Renal cortical epithelial cell (primary cell): ENCODE data around the gene MPND. TPM values are rescaled to one million over a fixed set of nuclear protein-coding genes. Genes with fewer than 3 reads are reported as not detected.
A peak's percentile ranks its signal among the peaks of the same experiment; 100 is the strongest.
"Not testable (repeated sequence)": the region's sequence is repeated elsewhere in the genome, so short reads cannot be mapped to it uniquely, and the experiment has no call there.

Experiments
- DNase-seq: peaks from one replicate; pipeline ENCODE4 v3.0.0-alpha.2; 2011; ENCODE audit warnings: low read depth
- total RNA-seq: library from RNA; depleted of rRNA; stranded (reverse); fragments of >200 nt; gene quantifications from 2 replicates; pipeline ENCODE4 v1.2.3, GENCODE V29; 2014

MPND gene
- total RNA-seq, 1 donor from 2014 or later, result 7.2 TPM

DNA sequence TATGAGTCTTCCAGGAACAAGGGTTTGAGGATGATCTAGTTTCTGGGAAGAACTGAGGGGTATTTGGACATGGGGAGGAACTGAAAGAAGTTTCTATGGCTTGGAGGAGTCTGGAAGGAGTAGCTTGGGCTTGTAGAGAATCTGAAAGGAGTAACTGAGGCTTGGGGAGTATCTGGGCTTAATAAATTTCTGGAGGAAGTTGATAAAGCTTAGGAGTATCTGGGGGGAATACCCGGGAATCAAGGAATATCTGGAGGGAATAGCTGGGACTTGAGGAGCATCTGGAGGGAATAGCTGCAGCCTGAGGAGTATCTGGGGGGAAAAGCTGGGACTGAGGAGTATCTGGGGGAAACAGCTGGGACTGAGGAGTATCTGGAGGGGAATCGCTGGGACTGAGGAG lies 22.9 kb upstream of the MPND start:
- no peak for DNase-seq

DNA sequence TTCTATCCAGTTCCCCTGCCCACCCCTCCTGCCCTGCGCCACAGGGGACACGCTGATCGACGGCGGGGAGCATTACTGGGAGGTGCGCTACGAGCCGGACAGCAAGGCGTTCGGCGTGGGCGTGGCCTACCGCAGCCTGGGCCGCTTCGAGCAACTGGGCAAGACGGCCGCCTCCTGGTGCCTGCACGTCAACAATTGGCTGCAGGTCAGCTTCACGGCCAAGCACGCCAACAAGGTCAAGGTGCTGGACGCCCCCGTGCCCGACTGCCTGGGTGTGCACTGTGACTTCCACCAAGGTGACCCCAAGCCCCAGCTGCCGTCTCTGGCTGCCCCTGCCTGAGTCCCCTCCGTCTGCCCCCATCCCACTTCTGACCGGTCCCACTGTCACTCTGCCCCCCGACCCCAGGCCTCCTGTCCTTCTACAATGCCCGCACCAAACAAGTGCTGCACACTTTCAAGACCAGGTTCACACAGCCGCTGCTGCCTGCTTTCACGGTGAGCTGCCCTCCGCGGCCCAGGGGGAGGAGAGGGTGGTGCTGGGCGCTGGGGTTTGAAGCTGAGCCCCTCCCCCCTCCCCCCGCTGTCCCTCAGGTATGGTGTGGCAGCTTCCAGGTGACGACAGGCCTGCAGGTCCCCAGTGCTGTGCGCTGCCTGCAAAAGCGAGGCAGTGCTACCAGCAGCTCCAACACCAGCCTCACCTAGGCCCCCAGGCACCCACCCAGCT lies 20.3 kb upstream of the MPND start:
- no peak for DNase-seq

DNA sequence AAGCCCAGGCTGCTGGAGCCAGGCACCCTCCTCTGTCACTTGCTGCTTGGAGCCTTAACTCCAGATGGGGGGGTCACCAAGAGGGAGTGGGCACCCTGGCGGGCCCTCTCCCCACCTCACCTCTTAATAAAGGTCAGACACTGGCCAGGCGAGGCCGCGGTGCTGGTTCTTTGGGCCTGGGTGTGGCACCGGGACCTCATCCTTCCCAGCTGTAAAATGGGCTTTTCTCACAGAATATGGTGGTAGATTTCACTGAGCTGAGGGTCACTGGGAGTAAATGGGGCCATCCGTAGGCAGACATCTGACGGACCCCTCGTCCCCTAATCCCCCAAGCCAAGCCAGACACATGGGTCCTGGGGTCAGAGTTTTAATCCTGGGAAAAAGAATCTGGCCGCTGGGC lies 19.7 kb upstream of the MPND start:
- no peak for DNase-seq

DNA sequence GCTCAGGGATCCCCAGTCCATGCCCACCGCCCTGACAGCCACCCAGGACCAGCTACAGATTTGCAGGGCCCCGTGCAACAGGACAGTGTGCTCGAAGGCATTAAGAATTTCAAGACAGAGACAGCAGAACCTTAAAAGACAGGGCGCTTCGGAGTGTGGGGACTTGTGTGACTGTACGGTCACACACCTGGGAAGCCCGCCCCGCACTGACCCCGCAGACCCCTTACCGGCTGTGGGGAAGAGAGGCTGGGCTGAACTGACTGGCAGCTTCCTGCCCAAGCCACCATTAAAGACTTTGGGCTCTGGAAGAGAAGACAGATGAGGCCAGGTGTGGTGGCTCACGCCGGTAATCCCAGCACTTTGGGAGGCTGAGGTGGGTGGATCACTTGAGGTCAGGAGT lies 19.1 kb upstream of the MPND start:
- no peak for DNase-seq

DNA sequence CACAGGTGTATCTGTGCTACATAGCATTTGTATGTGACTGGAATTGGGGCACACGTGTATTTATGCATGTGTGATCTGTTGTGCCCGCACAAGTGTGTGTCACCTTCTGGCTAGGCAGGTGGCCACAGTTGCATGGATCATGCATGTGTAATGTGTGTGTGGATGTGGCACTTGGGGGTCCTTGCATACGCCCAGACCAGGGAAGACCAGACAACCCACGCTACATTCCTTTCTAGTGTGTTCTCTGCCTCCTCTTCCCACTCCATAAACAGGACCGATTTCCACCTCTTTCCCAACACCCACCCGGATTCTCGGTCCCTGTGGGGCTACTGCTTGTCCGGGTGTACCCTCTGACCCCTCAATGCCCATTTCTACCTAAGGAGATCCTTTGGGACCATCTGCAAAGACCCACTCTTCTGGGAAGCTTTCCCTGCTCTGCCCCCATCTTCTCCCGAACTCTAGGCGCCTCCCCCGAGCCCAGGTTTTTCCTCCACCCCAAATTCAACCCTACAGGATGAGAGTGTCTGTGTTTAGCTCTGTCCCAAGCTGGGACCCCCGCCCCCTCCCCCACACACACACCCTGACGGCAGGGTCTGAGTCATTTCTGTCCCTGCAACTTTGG lies 17.0 kb upstream of the MPND start:
- no peak for DNase-seq

DNA sequence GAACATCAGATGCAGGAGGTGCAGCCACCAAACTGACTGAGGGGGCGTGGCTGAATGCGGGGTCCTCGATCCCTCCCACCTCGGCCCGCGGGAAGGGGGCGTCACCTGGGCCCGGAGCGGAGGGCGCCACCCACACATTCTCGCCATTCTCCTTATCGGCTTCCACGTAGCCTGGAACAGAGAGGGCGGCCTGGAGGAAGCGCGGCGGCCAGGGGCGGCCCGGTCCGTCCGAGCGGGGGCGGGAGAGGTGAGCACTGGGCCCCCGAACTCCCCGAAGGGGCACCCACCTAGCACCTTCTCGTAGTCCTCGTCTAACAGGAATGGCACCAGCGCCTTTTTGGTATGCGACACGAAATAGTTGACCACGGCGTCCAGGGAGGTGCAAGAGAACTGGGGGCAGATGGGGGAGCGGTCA lies 16.5 kb upstream of the MPND start:
- no peak for DNase-seq

DNA sequence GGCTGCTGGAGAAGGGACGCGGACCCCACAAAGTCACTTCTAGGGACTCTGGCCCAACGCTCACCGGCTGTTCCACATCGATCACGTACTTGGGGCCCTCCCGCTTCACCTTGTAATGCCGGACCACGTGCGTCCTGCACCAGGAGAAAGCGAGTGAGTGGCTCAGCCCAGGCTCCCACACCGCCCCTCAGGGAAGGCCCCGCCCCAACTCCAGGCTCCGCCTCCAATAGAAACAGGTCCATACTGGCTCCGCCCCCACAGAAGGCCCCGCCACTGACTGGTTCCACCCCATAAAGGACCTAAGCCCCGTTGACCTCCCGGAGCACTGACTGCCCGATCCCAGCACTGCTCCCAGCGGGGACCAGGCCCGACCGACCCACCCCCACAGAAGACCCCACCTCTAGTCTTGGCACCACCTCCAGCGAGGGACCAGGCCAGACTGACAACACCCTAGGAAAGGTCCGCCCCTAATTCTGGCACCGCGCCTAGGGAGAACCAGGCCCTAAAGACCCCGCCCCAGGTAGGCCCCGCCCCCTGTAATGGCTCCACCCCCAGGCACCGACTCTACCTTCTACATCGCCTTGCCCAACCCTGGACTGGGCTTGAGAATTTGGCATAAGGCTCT lies 16.0 kb upstream of the MPND start:
- peak; percentile 54 for DNase-seq

DNA sequence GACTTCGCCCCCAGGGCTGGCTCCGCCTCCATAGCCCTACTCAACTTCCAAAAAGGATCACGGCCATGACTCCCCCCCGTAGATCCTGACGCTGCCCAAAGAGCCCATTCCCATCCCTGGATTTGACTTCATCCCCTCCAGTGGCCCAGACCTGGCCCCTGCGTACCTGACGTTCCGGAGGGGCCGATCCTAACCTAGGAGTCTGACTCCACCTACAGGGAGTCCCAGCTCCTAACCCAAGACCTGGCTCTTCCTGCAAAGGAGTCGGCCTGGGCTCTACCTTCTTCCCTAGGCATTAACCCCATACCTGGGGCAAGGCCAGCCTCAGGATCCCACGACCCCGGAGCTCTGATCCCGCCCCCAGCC lies 15.5 kb upstream of the MPND start:
- DNase-seq, result no peak

DNA sequence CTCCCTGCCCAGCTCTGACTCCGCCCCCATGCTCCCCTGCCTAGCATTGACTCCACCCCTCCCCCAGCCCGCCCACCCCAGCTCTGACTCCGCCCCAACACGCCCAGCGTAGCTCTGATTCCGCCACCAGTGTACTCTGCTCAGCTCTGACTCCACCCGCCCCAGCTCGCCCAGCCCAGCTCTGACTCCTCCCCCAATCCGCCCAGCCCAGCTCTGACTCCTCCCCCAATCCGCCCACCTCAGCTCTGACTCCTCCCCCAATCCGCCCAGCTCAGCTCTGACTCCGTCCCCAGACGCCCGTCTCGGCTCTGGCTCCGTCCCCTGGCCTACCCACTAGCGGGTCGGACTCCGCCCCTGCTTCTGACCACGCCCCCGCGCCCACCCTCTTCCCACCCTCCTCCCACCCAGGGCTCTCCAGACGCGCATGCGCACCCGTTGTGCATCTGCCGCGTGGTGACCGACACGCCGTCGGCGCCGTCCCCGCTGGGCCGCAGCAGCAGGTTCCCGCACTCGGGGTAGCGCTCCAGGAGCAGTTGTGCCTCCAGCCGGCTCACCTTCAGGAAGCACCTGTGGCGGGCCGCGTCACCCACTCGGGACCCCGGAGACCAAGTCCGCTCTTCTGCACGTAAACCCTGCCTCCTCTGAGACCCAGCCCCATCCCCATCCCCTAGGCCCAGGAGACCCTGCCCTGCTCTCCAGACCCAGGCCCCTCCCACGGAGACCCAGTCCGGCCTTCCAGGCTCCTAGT lies 14.9 kb upstream of the MPND start:
- peak; percentile 77 for DNase-seq

DNA sequence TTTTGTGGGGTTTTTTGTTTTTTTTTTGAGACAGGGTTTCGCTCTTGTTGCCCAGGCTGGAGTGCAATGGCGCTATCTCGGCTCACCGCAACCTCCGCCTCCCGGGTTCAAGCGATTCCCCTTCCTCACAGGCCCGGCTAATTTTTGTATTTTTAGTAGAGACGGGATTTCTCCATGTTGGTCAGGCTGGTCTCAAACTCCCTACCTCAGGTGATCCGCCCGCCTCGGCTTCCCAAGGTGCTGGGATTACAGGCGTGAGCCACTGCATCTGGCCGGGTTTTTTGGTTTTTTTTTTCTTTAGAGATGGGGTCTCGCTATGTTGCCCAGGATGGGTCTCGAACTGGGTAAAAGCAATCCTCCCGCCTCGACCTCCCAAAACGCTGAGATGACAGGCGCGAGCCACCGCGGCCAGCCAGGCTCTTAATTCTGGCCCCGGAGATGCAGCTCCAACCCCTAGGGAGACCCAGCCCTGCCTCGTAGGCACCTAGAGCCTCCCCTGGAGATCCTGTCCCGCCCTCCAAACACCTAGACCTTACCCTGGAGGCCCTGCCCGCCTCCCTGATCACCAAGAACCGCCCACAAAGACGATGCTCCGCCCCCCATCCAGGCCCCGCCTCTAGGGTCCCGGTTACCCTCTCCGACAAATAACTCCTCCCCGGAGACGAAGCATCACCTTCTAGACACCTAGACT lies 14.2 kb upstream of the MPND start:
- DNase-seq, result not testable (repeated sequence)

DNA sequence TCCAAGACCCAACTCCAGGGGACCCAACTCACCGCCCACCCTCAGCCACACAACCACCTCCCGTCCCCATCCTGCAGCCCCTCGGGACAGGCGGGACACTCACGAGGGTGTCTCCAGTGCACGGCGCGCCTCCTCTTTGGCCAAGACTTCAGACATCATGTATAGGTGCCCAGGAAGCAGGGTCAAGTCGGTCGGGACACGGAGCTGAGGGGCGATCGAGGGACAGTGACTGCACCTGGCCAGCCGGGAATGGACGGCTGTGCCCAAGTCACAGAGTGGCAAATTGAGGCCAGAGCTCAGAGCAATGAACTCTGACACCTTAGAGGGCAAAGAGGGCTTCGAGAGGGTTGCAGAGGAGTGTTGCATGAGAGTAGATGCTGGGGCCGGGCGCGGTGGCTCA lies 13.5 kb upstream of the MPND start:
- DNase-seq, result no peak

DNA sequence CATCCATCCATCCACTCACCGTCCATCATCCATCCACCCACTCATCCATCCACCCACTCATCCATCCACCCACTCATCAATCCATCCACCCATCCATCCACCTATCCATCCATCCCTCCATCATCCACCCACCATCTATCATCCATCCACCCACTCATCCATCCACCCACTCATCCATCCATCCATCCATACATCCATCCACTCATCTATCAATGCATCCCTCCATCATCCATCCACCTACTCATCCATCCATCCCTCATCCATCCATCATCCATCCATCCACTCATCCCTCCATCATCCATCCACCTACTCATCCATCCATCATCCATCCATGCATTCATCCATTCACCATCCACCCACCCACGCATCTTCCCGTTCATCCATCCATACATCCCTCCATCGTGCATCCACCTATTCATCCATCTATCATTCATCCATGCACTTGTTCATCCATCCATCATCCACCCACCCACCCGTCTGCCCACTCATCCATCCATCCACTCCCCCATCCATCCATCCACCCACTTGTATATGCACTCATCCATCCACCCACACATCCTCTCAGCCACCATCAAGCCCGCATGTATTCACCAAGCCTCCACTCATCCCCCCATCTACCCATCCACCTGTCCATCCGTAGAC lies 8.3 kb upstream of the MPND start:
- no peak for DNase-seq

DNA sequence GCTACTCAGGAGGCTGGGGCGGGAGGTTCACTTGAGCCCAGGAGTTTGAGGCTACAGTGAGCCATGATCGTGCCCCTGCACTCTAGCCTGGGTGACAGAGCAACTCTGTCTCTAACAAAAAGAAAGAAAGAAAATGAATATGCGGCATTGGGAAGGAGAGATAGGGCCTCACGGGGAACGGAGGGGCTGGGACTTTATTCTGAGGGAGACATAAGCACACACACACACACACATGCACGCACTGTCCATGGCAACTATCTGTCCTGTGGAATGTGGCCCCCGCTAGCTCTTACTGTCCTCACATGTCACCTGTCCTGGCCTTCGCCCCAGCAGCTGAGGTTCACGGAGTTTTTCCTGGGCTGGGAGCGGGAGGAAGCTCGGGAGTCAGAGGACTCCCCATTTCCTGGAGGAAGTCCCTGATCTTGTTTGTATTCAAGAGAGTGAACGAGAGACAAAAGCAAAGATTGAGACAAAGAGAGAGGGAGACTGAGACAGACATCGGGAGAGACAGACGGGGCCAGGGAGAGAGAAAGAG lies 5.4 kb upstream of the MPND start:
- peak; percentile 5 for DNase-seq

DNA sequence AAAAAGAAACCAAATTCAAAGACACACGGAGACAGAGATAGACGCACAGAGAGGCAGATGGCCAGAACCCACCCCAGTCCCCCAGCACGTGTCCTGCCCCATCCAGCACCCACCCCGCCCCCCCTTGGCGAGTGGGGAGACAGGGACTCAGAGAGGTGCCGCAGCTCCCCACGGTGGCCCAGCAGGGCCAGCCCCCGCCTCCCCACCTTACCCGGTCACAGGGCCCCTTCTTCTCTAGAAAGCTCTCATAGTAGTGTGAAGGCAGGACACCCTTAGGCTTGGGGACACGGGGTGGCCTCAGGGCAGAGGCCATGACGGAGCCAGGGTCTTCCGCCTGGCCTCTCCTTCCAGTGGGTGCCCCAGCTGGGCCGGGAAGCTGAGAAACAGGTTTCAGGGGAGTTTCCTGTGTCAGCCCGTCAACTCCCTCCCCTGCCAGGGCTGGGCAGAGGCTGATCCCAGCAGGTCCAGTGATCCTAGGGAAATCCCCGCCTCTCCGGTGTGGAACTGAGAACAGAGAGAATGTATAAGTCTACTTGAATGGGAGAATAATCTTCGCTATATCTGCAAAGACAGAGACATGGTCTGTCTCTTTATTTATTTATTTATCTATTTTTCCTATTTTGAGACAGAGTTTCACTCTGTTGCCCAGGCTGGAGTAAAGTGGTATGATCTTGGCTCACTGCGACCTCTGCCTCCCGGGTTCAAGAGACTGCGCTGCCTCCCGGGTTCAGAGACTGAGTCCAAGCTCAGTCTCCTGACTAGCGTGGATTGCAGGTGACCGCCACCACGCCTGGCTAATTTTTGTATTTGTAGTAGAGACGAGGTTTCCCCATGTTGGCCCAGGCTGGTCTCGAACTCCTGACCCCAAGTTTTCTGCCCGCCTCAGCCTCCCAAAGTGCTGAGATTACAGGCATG lies 4.7 kb upstream of the MPND start, which contains the start of gene STAP2:
STAP2 (minus strand) TSS at position 387 of the 915 bp plus-strand sequence; CDS start at position 313, 74 bp downstream.
- peak; percentile 60 for DNase-seq

DNA sequence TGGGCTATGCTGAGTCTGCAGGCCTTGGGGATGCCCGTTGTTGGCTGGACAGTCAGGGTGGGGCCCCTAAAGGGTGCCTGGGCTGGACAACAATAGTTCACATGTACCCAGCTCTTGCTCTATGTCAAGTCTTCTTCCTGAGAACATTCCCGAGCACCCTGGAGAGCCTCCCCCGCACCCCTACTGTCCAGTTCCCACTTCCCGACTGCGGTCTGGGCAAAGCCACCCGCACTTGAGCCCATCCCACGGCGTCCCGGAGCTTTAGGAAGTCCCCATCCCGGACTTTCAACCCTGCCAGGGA lies 1.1 kb upstream of the MPND start:
- DNase-seq, result no peak

DNA sequence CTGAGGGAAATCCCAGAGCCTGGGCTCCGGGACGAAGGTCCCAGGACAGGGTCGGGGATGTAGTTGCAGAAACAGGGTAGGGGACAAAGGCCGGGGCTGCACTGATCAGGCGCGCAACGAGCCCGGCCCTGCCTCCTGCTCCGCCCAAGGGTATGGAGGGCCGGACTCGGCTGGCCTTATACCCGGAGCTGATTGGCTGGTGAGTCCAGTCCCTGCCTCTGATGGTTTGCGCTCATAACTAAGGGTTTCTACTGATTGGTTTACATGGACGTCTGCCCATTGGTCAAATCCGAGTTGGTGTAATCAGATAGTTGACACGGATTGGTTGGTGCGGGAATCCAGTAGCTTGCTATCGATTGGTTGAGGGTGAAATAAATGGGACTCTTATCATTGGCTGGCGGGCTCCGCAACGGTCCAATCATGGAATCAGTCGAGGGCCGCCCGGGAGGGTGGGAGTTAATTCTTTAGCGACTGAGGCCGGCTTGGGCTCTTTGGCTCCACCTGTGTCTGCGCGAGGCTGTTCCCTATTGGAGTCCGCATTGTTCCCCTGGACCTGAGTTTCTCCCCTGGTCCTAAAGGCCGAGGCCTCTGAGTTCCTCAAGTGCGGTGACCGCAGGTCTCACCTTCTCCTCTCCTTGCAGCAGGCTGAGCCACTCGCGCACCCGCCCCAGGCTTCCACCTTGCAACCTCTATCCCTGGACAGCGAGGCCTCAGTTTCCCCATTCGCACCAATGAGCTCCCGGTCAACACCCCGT lies 570 bp upstream of the MPND start:
- peak; percentile 100 for DNase-seq

DNA sequence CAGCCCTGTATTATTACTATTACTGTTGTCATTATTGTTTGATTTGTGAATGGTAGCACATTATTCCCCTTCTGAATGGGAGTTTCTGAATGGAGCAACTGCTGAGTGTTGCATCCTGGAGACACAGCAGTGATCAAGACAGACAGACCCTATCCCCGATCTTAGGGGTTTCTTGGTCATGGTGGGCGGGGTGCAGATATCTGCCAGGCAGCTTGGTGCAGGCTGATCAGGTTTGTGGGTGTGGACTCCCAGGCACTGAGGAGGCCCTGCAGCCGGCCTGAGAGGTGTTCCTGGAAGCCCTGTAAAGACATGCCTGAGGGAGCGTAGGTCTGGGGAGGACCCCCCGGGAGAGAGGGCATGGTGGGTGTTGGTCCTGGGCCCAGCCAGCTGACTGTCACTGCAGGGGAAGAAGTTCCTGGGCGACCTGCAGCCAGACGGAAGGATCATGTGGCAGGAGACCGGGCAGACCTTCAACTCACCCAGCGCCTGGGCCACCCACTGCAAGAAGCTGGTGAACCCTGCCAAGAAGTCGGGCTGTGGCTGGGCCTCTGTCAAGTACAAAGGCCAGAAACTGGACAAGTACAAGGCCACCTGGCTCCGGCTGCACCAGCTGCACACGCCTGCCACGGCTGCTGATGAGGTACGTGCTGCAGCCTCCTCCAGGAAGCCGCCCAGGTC lies 2.1 kb downstream of the MPND start:
- DNase-seq, result no peak

DNA sequence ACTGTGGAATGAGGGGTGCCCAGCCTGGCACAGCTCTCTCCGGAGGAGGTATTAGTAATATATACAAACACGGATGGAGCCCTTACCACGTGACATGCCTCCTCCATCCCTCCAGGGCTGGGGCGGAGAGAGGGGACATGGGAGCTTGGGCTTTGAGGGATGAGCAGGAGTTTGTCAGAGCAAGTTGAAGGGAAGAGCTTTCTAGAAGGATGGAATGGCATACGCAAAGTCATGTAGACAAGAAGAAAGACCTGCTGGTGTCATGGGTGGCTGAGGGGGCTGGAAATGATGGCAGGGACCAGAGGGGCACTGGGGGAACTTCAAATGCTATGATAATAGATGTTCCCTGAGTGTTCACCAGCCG lies 2.6 kb downstream of the MPND start:
- no peak for DNase-seq

DNA sequence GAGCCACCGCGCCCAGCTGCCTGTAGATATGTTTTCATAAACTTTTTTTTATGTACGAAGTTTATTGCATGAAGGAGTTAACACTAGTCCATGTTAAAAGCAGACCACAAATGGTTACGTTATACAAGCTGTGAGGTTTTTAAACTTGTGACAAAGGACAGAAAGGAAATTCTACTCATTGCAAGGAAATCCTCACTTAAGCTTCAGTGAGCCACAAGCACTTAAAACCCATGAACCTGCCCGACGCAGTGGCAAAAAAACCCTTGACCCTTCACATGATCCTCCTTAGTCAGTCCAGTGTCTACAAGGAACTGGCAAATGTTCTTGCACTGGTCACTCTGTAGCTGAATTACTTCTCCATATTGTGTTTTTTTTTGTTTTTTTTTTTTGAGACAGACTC lies 4.2 kb downstream of the MPND start:
- no peak for DNase-seq
